HEK293 (cell line): ENCODE data around the gene LRRC66.

Source experiments
- CTCF ChIP-seq: fragments of 450-650 bp; formaldehyde crosslinking; IDR thresholded peaks from 2 replicates; pipeline ENCODE4 v1.5.1; 2016; ENCODE audit warnings: missing biosample characterization, missing genetic modification characterization
- GLI4 ChIP-seq: fragments of 450-650 bp; formaldehyde crosslinking; IDR thresholded peaks from 2 replicates; pipeline ENCODE4 v1.5.1; 2016; ENCODE audit warnings: missing biosample characterization, missing genetic modification characterization
- HOXA7 ChIP-seq: sonication (generic); formaldehyde crosslinking; IDR thresholded peaks from 2 replicates; pipeline ENCODE4 v1.8.1; 2022; ENCODE audit warnings: missing genetic modification reagents, borderline replicate concordance
- KLF7 ChIP-seq: fragments of 450-650 bp; formaldehyde crosslinking; IDR thresholded peaks from 2 replicates; pipeline ENCODE4 v1.5.1; 2016; ENCODE audit warnings: missing biosample characterization, missing genetic modification characterization, borderline replicate concordance
- MZF1 ChIP-seq: fragments of 450-650 bp; formaldehyde crosslinking; IDR thresholded peaks from 2 replicates; pipeline ENCODE4 v1.5.1; 2017; ENCODE audit warnings: missing biosample characterization, missing genetic modification characterization, borderline replicate concordance
- PBX3 ChIP-seq: sonication (generic); formaldehyde crosslinking; IDR thresholded peaks from 2 replicates; pipeline ENCODE4 v1.8.1; 2022; ENCODE audit warnings: mild to moderate bottlenecking, moderate library complexity, missing genetic modification reagents
- REST ChIP-seq: fragments of 450-650 bp; formaldehyde crosslinking; IDR thresholded peaks from 2 replicates; pipeline ENCODE4 v1.5.1; 2016; ENCODE audit warnings: missing biosample characterization, missing genetic modification characterization
- TCF7L2 ChIP-seq: IDR thresholded peaks from 2 replicates; pipeline ENCODE4 v1.6.1; 2011; ENCODE audit warnings: low read depth, mild to moderate bottlenecking, inconsistent platforms, low read length, moderate library complexity, borderline replicate concordance
- ZNF423 ChIP-seq: fragments of 450-650 bp; formaldehyde crosslinking; IDR thresholded peaks from 2 replicates; pipeline ENCODE4 v1.5.1; 2016; ENCODE audit warnings: missing biosample characterization, missing genetic modification characterization
- ZNF530 ChIP-seq: fragments of 450-650 bp; formaldehyde crosslinking; IDR thresholded peaks from 2 replicates; pipeline ENCODE4 v1.5.1; 2016; ENCODE audit warnings: low read depth, missing biosample characterization, missing genetic modification characterization
- ZNF585B ChIP-seq: fragments of 450-650 bp; formaldehyde crosslinking; IDR thresholded peaks from 2 replicates; pipeline ENCODE4 v1.5.1; 2016; ENCODE audit warnings: missing biosample characterization, missing genetic modification characterization
- ZNF792 ChIP-seq: fragments of 450-650 bp; formaldehyde crosslinking; IDR thresholded peaks from 2 replicates; pipeline ENCODE4 v1.5.1; 2016; ENCODE audit warnings: missing biosample characterization, missing genetic modification characterization
- ZNF830 ChIP-seq: fragments of 450-650 bp; IDR thresholded peaks from 2 replicates; pipeline ENCODE4 v1.5.0; 2018; ENCODE audit warnings: missing biosample characterization, missing genetic modification characterization, low read depth, mild to moderate bottlenecking, moderate library complexity

GRCh38 chr4:52052475-52052780 lies 32.3 kb upstream of the LRRC66 start:
- TF ChIP-seq ZNF830 (tag by site-specific recombination) (no peak), CTCF (tag by site-specific recombination) (no peak), REST (no peak), GLI4 (tag by site-specific recombination) (no peak), ZNF423 (tag by site-specific recombination) (no peak), ZNF530 (tag by site-specific recombination) (no peak), MZF1 (no peak), HOXA7 (CRISPR knock-in tag) (no peak), TCF7L2 (no peak), ZNF792 (no peak), PBX3 (CRISPR knock-in tag) (no peak), KLF7 (tag by site-specific recombination) (no peak), ZNF585B (no peak)
